IMR-90 (cell line): ENCODE data around the gene ARFIP1. TPM values are rescaled to one million over a fixed set of nuclear protein-coding genes. Genes with fewer than 3 reads are reported as not detected.

Experiments used
- ATAC-seq: fragments of 200-7000 bp; cut with Tn5 transposase; 2 replicates; pipeline ENCODE4 v1.9.1; 2020; ENCODE audit warnings: low read depth, mild to moderate bottlenecking, moderate library complexity
- BruUV-seq: library from RNA; stranded (reverse); fragments of 400-500 nt; replicated peaks from 2 replicates; lab custom pipeline; 2021; lab: Mats Ljungman, UMichigan
- CTCF ChIA-PET: fragments of 300-600 bp; formaldehyde crosslinking; extraction: SDS; loops from one replicate; lab custom pipeline; 2021; ENCODE audit warnings: antibody characterized with exemption; lab: Yijun Ruan, JAX
- POLR2A ChIA-PET: fragments of 300-600 bp; sonication (Branson Sonifier 250); formaldehyde crosslinking; loops from one replicate; lab custom pipeline; 2022; ENCODE audit warnings: antibody characterized with exemption; ENCODE audit not compliant: unreplicated experiment; lab: Charles Lee
- DNase-seq: peaks from one replicate; pipeline ENCODE4 v3.0.0; 2013
- H2AFZ ChIP-seq: replicated peaks from 2 replicates; pipeline ENCODE3; 2013; ENCODE audit warnings: low read length, mild to moderate bottlenecking; ENCODE audit not compliant: poor library complexity
- H2AK5ac ChIP-seq: 2 replicates; pipeline ENCODE4 v1.6.1; 2013; ENCODE audit warnings: low read depth, low read length, inconsistent platforms
- H2AK9ac ChIP-seq: replicated peaks from 2 replicates; pipeline ENCODE3; 2013; ENCODE audit warnings: mild to moderate bottlenecking, low read depth, low read length, moderate library complexity; ENCODE audit not compliant: poor library complexity
- H2BK120ac ChIP-seq: 2 replicates; pipeline ENCODE4 v1.6.1; 2013; ENCODE audit warnings: low read depth, low read length, inconsistent platforms
- H2BK15ac ChIP-seq: 3 replicates; pipeline ENCODE4 v1.6.1; 2013; ENCODE audit warnings: low read depth, low read length, inconsistent platforms
- H2BK20ac ChIP-seq: 2 replicates; pipeline ENCODE4 v1.6.1; 2013; ENCODE audit warnings: low read depth, mild to moderate bottlenecking, inconsistent platforms, low read length, moderate library complexity
- H2BK5ac ChIP-seq: 2 replicates; pipeline ENCODE4 v1.6.1; 2013; ENCODE audit warnings: mild to moderate bottlenecking, low read depth, low read length, inconsistent platforms; ENCODE audit not compliant: poor library complexity, severe bottlenecking
- H3K14ac ChIP-seq: replicated peaks from 2 replicates; pipeline ENCODE4 v1.6.1; 2013; ENCODE audit warnings: low read depth, low read length, inconsistent platforms
- H3K18ac ChIP-seq: 2 replicates; pipeline ENCODE4 v1.6.1; 2013; ENCODE audit warnings: low read depth, low read length, control low read depth
- H3K23ac ChIP-seq: 2 replicates; pipeline ENCODE4 v1.6.1; 2013; ENCODE audit warnings: low read depth, low read length, inconsistent platforms
- H3K27ac ChIP-seq: 2 replicates; pipeline ENCODE4 v1.5.1; 2013; ENCODE audit warnings: mild to moderate bottlenecking, control low read depth, low read length; ENCODE audit not compliant: insufficient read depth
- H3K27me3 ChIP-seq: 2 replicates; pipeline ENCODE4 v1.6.1; 2013; ENCODE audit warnings: low read length; ENCODE audit not compliant: control insufficient read depth, insufficient read depth
- H3K36me3 ChIP-seq: 2 replicates; pipeline ENCODE4 v1.6.1; 2013; ENCODE audit warnings: low read length, mixed read lengths; ENCODE audit not compliant: control insufficient read depth, insufficient read depth
- H3K4ac ChIP-seq: 2 replicates; pipeline ENCODE4 v1.6.1; 2013; ENCODE audit warnings: low read depth, low read length, inconsistent platforms
- H3K4me1 ChIP-seq: 2 replicates; pipeline ENCODE4 v1.6.1; 2013; ENCODE audit warnings: low read length, mixed read lengths; ENCODE audit not compliant: control insufficient read depth, insufficient read depth
- H3K4me2 ChIP-seq: 2 replicates; pipeline ENCODE4 v1.6.1; 2013; ENCODE audit warnings: low read depth, mild to moderate bottlenecking, control low read depth, low read length, moderate library complexity
- H3K4me3 ChIP-seq: 2 replicates; pipeline ENCODE4 v1.5.1; 2013; ENCODE audit warnings: low read depth, mild to moderate bottlenecking, control low read depth, low read length, moderate library complexity; ENCODE audit not compliant: insufficient read depth
- H3K56ac ChIP-seq: 2 replicates; pipeline ENCODE4 v1.6.1; 2013; ENCODE audit warnings: low read length, inconsistent platforms; ENCODE audit not compliant: insufficient read depth; ENCODE audit errors: extremely low read depth
- H3K79me1 ChIP-seq, 2 experiments: 2 replicates each; pipeline ENCODE4 v1.6.1; 2013; ENCODE audit warnings: low read length in 2 of 2, inconsistent platforms in 1 of 2, low read depth in 1 of 2
- H3K9ac ChIP-seq: 2 replicates; pipeline ENCODE4 v1.6.1; 2013; ENCODE audit warnings: low read depth, low read length, control low read depth
- H3K9me1 ChIP-seq: 2 replicates; pipeline ENCODE4 v1.6.1; 2013; ENCODE audit warnings: low read length, inconsistent platforms; ENCODE audit not compliant: insufficient read depth
- H3K9me3 ChIP-seq: 2 replicates; pipeline ENCODE4 v1.6.1; 2013; ENCODE audit warnings: low read length; ENCODE audit not compliant: control insufficient read depth, insufficient read depth
- H4K20me1 ChIP-seq: 2 replicates; pipeline ENCODE4 v1.6.1; 2013; ENCODE audit warnings: low read length, inconsistent platforms; ENCODE audit not compliant: insufficient read depth
- H4K5ac ChIP-seq: 2 replicates; pipeline ENCODE4 v1.6.1; 2013; ENCODE audit warnings: mild to moderate bottlenecking, low read depth, low read length, control low read depth
- H4K8ac ChIP-seq, 2 experiments: 2 replicates each; pipeline ENCODE4 v1.6.1; 2013; ENCODE audit warnings: low read depth in 2 of 2, low read length in 2 of 2, control low read depth in 1 of 2, inconsistent platforms in 1 of 2
- H4K91ac ChIP-seq: 2 replicates; pipeline ENCODE4 v1.6.1; 2013; ENCODE audit warnings: low read depth, low read length, inconsistent platforms; ENCODE audit not compliant: insufficient read depth
- CTCF ChIP-seq: conservative IDR thresholded peaks from 2 replicates; pipeline ENCODE4 v1.5.1; 2012; ENCODE audit warnings: mild to moderate bottlenecking, low read depth, low read length, improper control_type of control experiment
- FOS ChIP-seq: fragments of 150-350 bp; IDR thresholded peaks from 2 replicates; pipeline ENCODE4 v1.6.1; 2016; ENCODE audit warnings: low read depth, low read length
- WGBS, 2 experiments: methylation state at CpG; one replicate each; pipeline versions ENCODE4 v1.1.5 to v1.1.7; 2013; ENCODE audit warnings: missing lambda C conversion rate in 2 of 2; ENCODE audit not compliant: insufficient read length in 1 of 2; ENCODE audit errors: extremely low coverage in 2 of 2; 5-methylcytosine and 5-hydroxymethylcytosine counted together
- dilution Hi-C: fragments of 300-500 bp; cut with HindIII; formaldehyde crosslinking; loops from one replicate; pipeline ENCODE4 v1.14.3; 2018; ENCODE audit warnings: low sequenced_read_pairs; ENCODE audit not compliant: unreplicated experiment
- in situ Hi-C: fragments of 300-500 bp; cut with MboI; formaldehyde crosslinking; loops from 3 replicates; pipeline ENCODE4 v1.14.3; 2019; ENCODE audit warnings: low sequenced_read_pairs, inconsistent platforms, mixed read lengths
- intact Hi-C: fragments of 100-400 bp; cut with micrococcal nuclease; formaldehyde crosslinking; loops from 2 replicates; pipeline ENCODE4 v1.10.0; 2022
- polyA plus RNA-seq, 3 experiments: library from polyadenylated mRNA; depleted of rRNA; stranded (reverse); fragments of >200 nt; gene quantifications; 2 replicates each; pipeline ENCODE4 v1.2.3, GENCODE V29; 2012; ENCODE audit warnings: low replicate concordance in 1 of 3
- total RNA-seq: library from RNA; depleted of rRNA; stranded (reverse); fragments of >200 nt; gene quantifications from 2 replicates; pipeline ENCODE4 v1.2.3, GENCODE V29; 2012

ARFIP1 gene
- total and polyA plus RNA-seq, 2 of the 4 experiments (the other 2 are of a cell fraction): 12.7 to 30.5 TPM

DNA sequence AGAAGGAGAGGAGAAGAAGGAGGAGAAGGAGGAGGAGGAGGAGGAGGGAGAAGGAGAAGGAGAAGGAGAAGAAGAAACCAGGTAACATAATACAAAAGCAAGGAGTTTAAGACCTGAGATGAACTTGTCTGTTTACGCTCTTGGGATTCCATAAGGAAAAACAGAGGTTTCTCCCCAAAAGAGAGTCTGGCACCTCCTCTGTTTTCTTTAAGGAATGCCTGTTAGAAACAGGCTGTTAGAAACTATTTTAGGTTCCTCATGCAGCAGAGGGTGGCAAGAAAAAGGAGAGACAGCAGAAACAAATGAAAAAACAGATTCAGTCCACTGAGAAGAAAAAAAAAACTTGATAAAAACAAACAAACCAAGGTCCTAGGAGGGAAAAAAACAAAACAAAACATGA, 146.1 kb downstream of the ARFIP1 start:
- no peaks in the 10 kb centered on the region for H3K9me3 ChIP-seq
- H3K56ac ChIP-seq: no peak overlapping the region
- no peak overlapping the region for H2AK9ac ChIP-seq
- no peak overlapping the region for H2BK5ac ChIP-seq
- H2BK120ac ChIP-seq: no peak overlapping the region
- no peak overlapping the region for H3K4ac ChIP-seq
- no peak overlapping the region for H2AFZ ChIP-seq
- DNase-seq: no peak
- H2BK15ac ChIP-seq: no peak overlapping the region
- H3K4me1 ChIP-seq: no peaks in the 10 kb centered on the region
- no peak overlapping the region for H3K27ac ChIP-seq
- H3K18ac ChIP-seq: no peak overlapping the region
- H3K79me1 ChIP-seq: no peaks in the 10 kb centered on the region
- no TSS peak for BruUV-seq
- H2AK5ac ChIP-seq: no peak overlapping the region
- no peak overlapping the region for H3K4me2 ChIP-seq
- no peaks in the 10 kb centered on the region for H3K36me3 ChIP-seq
- no peak for ATAC-seq
- intact Hi-C loops (no loop called here), dilution Hi-C loops (no loop called here), in situ Hi-C loops (no loop called here)
- H3K4me3 ChIP-seq: no peak overlapping the region
- TF ChIP-seq CTCF (no peak), FOS (no peak)
- ChIA-PET CTCF (interaction anchor here (0.7 kb wide), 1 partner anchor 9 kb away, joined by 4 read pairs; no protein-coding TSS in a partner anchor), POLR2A (no interaction called here)
- no peak overlapping the region for H2BK20ac ChIP-seq
- no peaks in the 10 kb centered on the region for H3K9me1 ChIP-seq
- WGBS, 2 experiments: no CpG with 5 or more reads among the region's 1 CpG
- peaks cover 4% of the 10 kb centered on the region for H3K27me3 ChIP-seq
- H4K5ac ChIP-seq: no peak overlapping the region
- H3K14ac ChIP-seq: no peak overlapping the region
- no peak overlapping the region for H4K91ac ChIP-seq
- H3K9ac ChIP-seq: no peak overlapping the region
- no peak overlapping the region for H3K23ac ChIP-seq
- H4K8ac ChIP-seq: no peak overlapping the region
- H4K20me1 ChIP-seq: no peaks in the 10 kb centered on the region
